Stimulated activated naive CD4-positive, alpha-beta T cell (primary cell): Measurements from ENCODE around the gene GTF2H3.

Source experiments
- DNase-seq, 6 experiments: peaks; one replicate each; lab custom pipeline; 2025; lab: John Stamatoyannopoulos, UW

The GTF2H3 gene

DNA sequence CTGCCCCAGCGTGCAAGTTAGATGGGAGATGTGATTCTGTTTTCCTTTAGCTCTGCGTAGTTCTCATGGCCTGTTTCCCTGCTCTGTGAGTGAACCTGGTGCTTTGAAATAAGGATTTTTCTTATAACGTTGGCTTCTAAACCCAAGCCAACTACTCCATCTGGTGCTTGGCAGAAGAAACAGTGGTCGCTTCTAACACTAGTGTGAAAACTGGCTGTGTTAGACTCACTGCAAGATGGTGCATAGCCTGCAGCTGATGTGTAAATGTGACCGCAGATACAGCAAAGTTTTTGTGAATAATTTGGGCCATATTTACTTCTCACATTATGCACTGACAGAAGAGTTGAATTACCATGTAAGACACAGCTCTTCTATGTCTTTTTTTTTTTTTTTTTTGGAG lies 12.2 kb downstream of the GTF2H3 start:
- DNase-seq: no peak

DNA sequence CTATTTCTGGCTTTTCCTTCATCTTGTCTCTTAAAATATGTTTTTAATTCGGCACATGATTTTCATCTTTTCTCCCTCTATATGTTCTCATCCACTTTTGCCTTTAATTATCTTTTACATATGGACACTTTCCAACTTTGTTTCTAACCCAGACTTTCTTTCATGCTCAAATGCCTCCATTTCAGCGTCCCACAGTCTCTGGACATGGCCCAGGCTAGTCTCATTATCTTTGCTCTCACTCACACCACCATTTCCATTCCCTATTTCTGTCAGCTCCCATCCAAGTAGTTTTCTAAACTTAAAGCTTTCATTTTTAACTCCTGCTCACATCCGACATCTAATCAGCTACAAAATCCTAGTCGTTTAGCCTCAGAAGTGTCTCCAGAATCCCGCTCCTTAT lies 14.8 kb downstream of the GTF2H3 start:
- DNase-seq: no peak

DNA sequence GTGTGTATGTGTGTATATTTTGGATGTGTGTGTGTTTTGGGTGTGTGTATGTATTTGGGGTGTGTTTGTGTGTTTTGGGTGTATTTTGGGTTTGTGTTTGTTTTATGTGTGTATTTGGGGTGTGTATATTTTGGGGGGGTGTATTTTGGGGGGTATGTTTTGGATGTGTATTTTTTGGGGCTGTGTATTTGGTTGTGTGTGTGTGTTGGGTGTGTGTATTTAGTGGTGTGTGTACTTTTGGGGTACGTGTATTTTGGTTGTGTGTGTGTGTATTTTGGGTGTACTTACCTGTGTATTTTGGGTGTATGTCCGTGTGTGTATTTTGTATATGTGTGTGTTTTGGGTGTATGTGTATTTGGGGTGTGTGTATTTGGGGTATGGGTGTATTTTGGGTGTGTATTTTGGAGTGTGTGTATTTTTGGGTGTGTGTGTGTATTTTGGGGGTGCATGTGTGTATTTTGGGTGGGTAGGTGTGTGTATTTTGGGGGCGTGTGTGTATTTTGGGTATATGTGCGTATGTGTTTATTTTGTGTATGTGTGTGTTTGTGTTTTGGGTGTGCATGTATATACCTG lies 20.6 kb downstream of the GTF2H3 start:
- DNase-seq: no peak

DNA sequence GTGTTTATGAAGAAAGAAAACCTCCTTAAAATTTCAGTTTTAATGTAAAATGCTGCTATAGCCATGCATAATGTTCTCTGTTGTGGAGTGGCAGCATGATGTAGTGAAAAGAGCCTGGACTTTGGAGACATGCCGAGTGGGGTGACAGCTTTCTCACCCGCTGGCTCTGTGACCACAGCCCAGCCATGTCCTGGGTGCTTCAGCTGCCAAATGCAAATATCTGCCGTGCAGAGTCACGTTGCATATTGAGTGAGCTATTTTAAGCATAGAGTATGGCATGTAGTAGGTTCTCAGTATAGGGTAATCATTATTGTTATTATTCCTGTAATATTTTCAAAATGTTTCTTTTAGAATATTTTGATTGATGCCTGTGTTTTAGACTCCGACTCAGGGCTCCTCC lies 21.8 kb downstream of the GTF2H3 start:
- no peak for DNase-seq

DNA sequence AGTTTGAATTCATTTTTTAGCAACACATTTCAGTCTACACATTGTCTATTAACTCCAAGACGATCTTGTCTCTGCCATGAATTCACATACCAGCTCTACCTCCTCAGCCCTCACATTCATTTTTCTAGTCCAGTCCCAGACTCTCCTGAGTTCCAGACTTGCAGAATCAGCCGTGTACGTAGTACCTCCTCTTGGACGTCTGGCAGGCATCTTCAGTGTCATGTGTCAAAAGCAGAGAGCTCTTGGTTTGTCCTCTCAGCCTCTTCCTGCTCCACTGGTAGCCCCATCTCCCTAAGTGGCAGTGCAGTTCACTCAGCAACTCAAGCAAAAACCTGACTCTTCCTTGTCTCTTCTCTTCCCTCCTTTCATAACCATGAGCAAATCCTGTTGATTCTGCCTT lies 22.8 kb downstream of the GTF2H3 start:
- DNase-seq: no peak

DNA sequence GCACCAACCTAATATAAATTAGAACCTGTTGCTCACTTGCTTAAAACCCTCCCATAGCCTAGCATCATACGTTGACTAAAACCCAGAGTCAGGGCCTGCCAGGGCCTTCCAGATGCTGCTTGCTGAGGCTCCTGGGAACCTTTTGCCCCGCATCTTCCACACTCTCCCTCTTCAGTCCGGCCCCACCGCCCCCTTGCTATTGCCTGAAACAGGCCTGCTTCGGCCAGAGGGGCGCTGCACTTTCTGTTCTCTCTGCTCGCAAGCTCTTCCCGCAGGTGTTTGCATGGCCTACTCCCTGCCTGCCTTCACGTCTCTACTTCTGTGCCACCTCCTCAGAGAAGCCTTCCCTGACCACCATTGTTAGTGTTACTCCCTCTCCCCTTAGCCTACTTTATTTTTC lies 23.6 kb downstream of the GTF2H3 start:
- DNase-seq: no peak

DNA sequence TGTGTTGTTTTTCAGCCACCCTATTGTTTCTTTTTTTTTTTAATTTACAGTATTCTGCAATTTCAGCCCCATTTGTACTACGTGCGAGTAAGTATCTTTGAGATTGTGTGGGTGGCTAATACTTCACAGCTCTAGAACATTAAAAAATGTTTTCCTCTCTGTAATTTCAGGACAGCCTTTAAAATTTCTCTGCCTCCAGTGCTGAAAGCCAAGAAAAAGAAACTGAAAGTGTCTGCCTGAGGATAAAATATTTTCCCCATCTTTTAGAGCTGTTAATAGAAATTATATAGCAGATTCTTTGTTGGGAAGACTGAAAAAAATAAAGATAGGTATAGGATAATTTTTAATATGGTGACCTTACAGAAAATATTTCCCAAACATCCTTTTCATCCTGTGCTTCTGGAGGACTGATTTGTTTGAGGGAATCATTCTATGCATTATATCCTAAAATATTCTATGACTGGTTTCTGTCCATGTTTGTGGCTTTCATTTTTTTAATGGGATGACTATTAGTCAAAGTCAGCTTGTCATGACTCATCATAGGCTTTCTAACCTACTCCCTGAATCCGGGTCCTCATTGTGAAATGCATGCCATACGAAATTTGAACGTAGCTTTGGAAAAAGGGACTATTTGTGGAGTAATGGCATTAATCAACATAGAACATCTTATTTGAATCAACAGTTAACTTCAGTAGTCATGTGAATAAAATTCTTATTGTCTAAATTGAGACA lies 26.5 kb downstream of the GTF2H3 start:
- no peak for DNase-seq

DNA sequence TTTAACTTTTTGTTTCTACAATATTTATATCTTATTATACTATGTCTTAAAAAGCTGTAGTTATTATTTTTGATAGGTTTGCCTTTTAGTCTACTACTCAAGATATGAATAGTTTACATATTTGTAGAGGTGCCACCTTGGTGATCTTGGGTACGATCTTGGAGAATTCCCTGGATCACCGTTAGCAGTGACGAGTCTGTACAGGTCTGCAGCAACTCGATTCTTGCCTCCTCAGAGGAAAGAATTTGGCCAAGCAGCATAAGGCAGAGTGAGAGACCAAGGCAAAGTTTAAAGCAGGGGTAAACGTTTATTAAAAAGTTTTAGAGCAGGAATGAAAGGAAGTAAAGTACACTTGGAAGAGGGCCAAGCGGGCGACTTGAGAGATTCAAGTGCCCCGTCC lies 34.1 kb downstream of the GTF2H3 start:
- no peak for DNase-seq

DNA sequence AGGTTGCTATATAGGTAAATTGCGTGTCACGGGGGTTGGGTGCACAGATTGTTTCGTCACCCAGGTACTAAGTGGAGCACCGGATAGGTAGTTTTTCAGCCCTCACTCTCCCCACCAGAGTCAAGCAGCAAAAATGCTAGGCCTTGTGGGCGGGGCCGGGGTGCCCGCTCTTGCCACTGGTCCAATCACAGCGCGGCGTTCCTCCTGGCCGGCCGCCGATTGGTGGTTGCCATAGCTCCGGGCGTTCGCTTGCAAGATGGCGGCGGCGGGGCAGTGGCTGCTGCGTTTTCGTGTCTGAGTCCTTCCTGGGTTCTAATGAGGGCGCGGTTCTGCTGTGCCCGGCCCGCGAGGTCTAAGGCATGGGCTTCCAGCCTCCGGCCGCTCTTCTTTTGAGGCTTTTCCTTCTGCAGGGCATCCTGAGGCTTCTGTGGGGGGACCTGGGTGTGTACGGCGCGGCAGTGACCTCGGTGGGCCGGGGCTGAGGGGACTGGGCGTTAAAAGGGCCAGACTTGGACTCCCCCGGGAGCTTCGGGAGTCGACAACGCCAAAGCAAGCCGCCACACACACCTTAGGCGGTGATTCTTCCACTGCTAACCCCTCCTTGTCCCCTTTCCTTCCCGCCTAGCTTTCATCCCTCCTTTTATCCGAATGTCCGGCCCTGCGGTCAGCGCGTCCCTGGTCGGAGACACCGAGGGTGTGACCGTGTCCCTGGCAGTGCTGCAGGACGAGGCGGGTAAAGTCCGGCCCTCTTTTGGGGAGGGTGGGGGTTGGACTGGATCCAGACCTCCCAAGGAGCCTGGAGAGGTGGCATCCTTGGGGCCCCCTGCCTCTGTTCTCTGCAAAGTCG lies 37.5 kb downstream of the GTF2H3 start, which contains the start of gene TCTN2:
Gene TCTN2, plus strand, starts transcription at position 232 of the 847 bp plus-strand sequence. Its CDS starts 128 bp downstream, at position 360.
- DNase-seq: peak; percentile 81 to 94 (median 90)

DNA sequence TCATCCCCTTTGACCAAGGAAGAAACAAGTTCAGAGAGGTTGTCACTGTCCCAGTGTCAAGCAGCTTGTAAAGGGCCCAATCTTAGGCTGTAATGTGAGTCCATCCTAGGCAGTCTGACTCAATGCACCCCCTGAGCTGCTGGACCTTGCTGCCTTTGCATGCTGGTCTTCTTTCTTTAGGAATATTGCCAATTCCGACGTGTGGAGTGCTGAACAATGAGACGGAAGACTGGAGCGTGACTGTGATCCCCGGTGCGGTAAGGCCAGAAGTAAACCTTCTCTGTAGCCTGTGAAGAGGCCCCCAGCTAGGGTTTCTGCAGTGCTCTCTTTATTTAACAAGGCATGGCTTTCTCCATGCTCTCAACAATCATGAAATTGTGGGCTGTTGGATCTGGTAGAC lies 38.2 kb downstream of the GTF2H3 start:
- DNase-seq: no peak

DNA sequence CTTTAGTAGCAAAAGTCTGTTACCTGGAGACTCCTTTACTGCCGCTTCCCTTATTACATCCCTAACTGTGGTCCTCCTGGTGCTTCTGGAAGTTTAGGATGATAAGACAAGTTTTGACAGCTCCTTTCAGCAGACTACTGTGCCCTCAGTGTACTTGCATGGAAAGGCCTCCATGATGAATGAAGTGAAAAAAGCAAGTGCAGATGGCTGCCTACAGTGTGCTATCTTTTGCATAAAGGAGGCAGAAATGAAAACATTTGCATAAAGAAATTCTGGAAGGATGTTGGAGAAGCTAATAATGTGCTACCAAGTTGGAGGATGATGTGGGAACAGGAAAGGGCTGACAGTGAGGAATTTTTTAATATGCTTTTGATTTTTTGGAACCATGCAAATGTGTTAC lies 41.8 kb downstream of the GTF2H3 start:
- DNase-seq: no peak

DNA sequence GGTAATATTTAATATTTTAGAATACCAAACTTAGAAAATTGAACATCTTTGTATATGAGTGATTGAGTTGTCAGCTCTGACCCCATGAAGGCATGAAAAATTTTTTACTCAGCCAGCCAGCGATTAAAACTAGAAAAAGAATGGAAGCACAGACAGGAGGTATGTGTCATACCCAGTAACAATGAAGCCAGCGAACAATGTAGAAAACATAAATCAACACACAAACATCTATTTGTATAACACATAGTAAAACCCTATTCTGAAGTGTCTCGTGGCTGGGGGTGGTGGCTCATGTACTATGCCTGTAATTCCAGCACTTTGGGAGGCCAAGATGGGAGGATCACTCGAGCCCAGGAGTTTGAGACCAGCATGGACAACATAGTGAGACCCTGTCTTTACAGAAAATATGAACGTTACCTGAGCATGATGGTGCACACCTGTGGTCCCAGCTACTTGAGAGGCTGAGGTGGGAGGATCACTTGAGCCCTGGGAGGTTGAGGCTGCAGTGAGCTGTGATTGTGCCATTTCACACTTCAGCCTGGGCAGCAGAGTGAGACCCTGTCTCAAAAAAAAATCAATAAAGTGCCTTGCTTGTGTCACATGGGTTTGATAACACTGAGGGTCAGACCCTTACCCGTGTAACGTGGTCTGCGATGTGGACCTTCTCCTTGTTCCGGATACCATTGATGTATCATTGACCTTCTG lies 43.1 kb downstream of the GTF2H3 start:
- DNase-seq: no peak

DNA sequence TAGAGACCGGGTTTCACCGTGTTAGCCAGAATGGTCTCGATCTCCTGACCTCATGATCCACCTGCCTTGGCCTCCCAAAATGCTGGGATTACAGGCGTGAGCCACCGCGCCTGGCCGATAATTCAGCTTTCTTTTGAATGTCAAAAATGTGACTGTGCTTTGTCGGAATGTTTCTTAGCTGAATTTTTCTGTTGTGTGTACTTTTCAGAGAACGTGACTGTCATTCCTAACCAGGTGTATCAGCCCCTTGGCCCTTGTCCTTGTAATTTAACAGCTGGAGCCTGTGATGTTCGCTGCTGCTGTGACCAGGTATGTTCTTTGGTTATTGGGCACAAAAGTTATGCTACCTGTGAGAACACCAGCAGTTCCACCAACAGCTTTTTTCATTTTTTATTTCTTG lies 45.4 kb downstream of the GTF2H3 start:
- no peak for DNase-seq

DNA sequence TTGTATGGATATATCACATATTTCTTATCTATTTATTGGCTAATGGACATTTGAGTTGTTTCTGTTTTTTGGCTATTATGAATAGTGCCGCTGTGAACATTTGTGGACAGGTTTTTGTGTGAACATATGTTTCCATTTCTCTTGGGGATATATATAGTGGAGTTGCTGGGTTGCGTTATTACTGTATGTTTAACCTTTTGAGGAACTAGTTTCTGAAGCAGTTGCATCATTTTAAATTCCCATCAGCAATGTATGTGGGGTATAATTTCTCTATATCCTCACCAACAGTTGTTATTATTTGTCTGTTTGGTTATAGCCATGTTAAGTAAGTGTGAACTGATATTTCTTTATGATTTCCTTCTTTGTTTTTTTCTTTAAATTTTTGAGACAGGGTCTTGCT lies 48.0 kb downstream of the GTF2H3 start:
- DNase-seq: no peak

DNA sequence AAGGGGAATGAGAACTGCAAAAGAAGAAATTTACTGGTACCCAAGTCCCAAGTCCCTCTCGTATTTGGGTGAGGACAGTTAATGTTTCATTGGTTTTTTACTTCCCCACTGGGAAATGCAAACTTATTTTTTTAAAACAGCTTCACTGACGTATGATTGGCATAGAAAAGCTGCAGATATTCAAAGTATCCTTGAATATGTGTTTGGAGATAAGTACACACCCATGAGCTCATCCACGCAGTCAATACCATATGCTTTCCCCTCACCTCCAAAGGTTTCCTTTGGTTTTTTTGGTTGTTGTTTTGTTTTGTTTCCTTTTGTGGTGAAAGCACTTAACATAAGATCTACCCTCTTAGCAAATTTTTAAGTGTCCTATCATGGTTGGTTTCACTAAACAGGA lies 50.3 kb downstream of the GTF2H3 start:
- DNase-seq: no peak

DNA sequence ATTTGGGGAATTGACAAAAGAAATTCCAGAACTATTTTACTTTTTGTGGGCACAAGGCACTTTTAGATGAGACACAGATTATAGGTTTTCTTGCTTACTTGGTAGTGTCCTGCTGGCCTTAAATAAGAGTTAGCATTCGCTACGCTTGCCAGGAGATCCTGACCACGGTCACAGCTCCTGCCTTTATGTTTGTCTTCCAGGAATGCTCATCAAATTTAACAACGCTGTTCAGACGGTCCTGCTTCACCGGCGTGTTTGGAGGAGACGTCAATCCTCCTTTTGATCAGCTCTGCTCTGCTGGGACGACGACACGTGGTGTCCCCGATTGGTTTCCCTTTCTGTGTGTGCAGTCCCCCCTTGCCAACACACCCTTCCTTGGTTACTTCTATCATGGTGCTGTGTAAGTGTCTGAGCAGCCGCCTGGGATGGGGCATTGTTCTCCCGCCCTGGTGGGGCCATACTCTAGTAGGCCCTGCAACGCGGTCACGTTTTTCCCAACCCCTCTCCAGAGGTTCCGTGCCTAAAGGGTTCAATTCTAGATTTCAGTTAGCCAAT lies 53.1 kb downstream of the GTF2H3 start:
- no peak for DNase-seq

DNA sequence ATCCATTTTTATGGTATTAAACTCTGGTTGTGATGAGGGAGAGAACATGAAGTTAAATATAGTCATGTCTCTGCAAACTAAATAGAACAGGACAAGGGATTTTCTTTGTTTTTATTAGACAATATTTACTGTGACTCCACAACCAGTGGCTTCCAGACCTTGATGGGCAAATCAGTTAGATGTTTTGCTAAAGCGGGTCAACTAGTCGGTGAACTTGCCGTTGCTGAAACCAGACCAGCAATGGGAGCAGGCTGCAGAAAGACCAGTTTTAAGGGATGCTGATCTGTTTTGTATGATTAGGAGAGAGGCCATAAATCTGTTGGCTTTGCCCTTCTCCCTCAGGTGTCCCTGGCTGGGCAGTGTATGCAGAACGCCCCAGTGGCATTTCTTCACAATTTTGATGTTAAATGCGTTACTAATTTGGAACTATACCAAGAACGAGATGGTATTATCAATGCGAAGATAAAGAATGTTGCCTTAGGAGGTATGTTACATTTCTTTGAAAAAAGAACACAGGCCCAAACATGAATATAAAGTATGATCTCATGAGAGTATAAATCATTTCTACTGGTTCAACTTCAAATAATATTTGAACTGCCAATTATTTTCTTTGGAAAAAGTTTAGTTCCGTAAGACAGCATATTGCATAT lies 56.7 kb downstream of the GTF2H3 start:
- DNase-seq: no peak

DNA sequence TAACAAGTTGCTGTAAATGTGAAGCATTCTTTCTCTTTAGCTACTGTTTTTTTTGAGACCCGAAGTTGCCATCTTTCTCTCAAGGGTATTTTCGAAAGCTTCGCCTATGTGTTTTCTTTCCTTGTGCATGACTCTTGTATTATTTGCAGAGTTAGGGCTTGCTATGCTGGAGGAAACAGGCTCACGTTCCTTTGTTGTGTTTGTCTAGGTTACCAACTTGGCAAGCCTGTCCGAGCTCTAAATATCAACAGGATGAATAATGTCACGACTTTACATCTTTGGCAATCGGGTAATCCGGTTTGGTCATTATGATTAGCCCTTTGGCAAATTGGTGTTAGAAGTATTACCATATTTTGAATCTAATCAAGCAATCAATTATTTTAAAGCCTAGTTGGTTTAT lies 62.6 kb downstream of the GTF2H3 start:
- no peak for DNase-seq

DNA sequence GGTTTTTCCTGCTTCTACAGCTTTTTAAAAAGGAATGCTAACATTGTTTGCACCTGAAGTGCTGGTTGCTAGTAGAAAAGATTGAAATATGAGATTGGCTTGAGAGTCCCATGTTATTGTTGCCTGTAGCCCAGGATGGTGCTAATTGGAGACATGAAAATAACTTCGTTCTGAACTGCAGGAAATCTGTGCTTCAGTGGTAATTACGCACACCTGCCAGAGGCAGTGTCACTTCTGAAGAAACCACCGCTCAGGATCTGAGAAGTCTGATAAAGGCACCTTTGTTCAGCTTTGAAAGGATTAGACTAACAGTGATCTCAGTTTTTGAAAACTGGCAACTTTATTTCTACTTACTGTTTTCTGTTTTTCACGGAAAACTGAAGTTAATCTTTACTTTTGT lies 63.0 kb downstream of the GTF2H3 start:
- no peak for DNase-seq

DNA sequence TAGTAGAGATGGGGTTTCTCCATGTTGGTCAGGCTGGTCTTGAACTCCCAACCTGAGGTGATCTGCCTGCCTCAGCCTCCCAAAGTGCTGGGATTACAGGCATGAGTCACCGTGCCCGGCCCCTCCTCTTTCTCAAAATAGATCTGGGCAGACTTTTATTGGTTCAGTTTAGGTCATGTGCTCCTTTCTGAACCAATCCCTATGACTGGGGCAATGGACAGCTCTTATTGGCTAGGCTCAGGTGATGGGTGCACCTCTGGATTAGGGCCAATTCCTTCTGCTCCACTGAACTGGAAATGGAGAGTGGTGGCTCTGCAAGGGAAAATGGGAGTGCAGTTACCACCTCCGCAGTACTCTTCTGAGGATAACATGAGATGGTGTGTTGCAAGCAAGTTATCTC lies 72.3 kb downstream of the GTF2H3 start:
- DNase-seq: no peak

DNA sequence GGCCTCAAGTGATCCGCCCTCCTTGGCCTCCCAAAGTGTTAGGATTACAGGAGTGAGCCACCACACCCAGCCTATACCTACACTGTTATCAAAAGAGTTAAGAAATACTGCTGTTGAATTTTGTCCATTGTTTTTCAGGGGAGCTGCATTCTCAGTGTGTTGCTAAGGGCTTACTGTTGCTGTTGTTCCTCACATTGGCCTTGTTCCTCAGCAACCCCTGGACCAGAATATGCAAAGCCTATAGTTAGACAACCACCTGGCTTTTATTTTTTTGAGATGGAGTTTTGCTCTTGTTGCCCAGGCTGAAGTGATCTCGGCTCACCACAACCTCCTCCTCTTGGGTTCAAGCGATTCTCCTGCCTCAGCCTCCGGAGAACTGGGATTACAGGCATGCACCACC lies 73.8 kb downstream of the GTF2H3 start:
- DNase-seq: no peak
